ENCODE measurements around the gene PIMREG. TPM values are rescaled to one million over a fixed set of nuclear protein-coding genes. Genes with fewer than 3 reads are reported as not detected.

PIMREG gene
- total RNA-seq, 3 donors from 2014 or later: 4.3 TPM; not detected in 2

- no peak for DNase-seq (ENCODE audit: low spot score in 2 of 2)
- no peak overlapping the region for H3K4me3 ChIP-seq
- H3K27me3 ChIP-seq: no peaks in the 10 kb centered on the region
- H3K4me1 ChIP-seq: peaks cover 0 to 5% of the 10 kb centered on the region in 2 donors
- no peaks in the 10 kb centered on the region for H3K36me3 ChIP-seq
- intact Hi-C loops (cut with DNase I; ENCODE audit: low total_unique reads): no loop called here
- no peaks in the 10 kb centered on the region for H3K9me3 ChIP-seq
- TF ChIP-seq CTCF (IDR thresholded peaks at IDR 0.05): no peak
- no peak for TF ChIP-seq POLR2AphosphoS5 (IDR thresholded peaks at IDR 0.05)
- no peak for TF ChIP-seq POLR2A (IDR thresholded peaks at IDR 0.05)
- no peak overlapping the region for H3K27ac ChIP-seq
Observed at GRCh38 chr17:6470751-6471521, 26.7 kb downstream of the PIMREG start.

GRCh38 chr17:6471531-6472465, 27.5 kb downstream of the PIMREG start:
- no peak overlapping the region for H3K4me3 ChIP-seq
- no peak for DNase-seq (ENCODE audit: low spot score in 2 of 2)
- H3K27me3 ChIP-seq: no peaks in the 10 kb centered on the region
- no peaks in the 10 kb centered on the region for H3K9me3 ChIP-seq
- no peak overlapping the region for H3K27ac ChIP-seq
- intact Hi-C loops (cut with DNase I; ENCODE audit: low total_unique reads): no loop called here
- H3K4me1 ChIP-seq: peaks cover 0 to 5% of the 10 kb centered on the region in 2 donors
- TF ChIP-seq POLR2AphosphoS5 (IDR thresholded peaks at IDR 0.05): no peak
- no peak for TF ChIP-seq CTCF (IDR thresholded peaks at IDR 0.05)
- TF ChIP-seq POLR2A (IDR thresholded peaks at IDR 0.05): no peak
- no peaks in the 10 kb centered on the region for H3K36me3 ChIP-seq

- H3K27ac ChIP-seq: no peak overlapping the region
- H3K27me3 ChIP-seq: no peaks in the 10 kb centered on the region
- no peaks in the 10 kb centered on the region for H3K9me3 ChIP-seq
- intact Hi-C loops (cut with DNase I; ENCODE audit: low total_unique reads): no loop called here
- peaks cover 0 to 5% of the 10 kb centered on the region in 2 donors for H3K4me1 ChIP-seq
- H3K4me3 ChIP-seq: no peak overlapping the region
- TF ChIP-seq POLR2A (IDR thresholded peaks at IDR 0.05) (no peak), CTCF (IDR thresholded peaks at IDR 0.05) (no peak), POLR2AphosphoS5 (IDR thresholded peaks at IDR 0.05) (no peak)
- H3K36me3 ChIP-seq: no peaks in the 10 kb centered on the region
- DNase-seq (ENCODE audit: low spot score in 2 of 2): no peak
Observed at GRCh38 chr17:6472517-6472916, 28.3 kb downstream of the PIMREG start.

- Histone ChIP-seq H3K27ac (no peak overlapping the region), H3K4me3 (no peak overlapping the region), H3K36me3 (no peaks in the 10 kb centered on the region), H3K27me3 (no peaks in the 10 kb centered on the region), H3K4me1 (peaks cover 0 to 5% of the 10 kb centered on the region in 2 donors), H3K9me3 (no peaks in the 10 kb centered on the region)
- no peak for TF ChIP-seq POLR2A (IDR thresholded peaks at IDR 0.05)
- TF ChIP-seq CTCF (IDR thresholded peaks at IDR 0.05): peak; percentile 70 to 87 (median 82)
- TF ChIP-seq POLR2AphosphoS5 (IDR thresholded peaks at IDR 0.05): no peak
- DNase-seq (ENCODE audit: low spot score in 2 of 2): peak; percentile 33 to 74
- intact Hi-C loops (cut with DNase I; ENCODE audit: low total_unique reads): no loop called here
Observed at GRCh38 chr17:6473128-6473767, 29.0 kb downstream of the PIMREG start.

Measured in breast epithelium (tissue), 4 donors.